GM12865 (cell line): Measurements from ENCODE around the gene RGP1.

Experiments
- DNase-seq: peaks from one replicate; pipeline ENCODE4 v3.0.0; 2010; ENCODE audit warnings: low read depth
- H3K4me3 ChIP-seq: 2 replicates; pipeline ENCODE4 v1.5.1; 2011; ENCODE audit warnings: mild to moderate bottlenecking, low read depth, low read length, control low read depth
- TF ChIP-seq, protein P1 (sequence below): IDR thresholded peaks from 2 replicates; pipeline ENCODE4 v1.5.1; 2011; ENCODE audit warnings: low read length, control low read depth, low read depth, inconsistent platforms; ENCODE audit not compliant: insufficient read depth; ENCODE audit errors: missing control alignments

RGP1 gene

DNA sequence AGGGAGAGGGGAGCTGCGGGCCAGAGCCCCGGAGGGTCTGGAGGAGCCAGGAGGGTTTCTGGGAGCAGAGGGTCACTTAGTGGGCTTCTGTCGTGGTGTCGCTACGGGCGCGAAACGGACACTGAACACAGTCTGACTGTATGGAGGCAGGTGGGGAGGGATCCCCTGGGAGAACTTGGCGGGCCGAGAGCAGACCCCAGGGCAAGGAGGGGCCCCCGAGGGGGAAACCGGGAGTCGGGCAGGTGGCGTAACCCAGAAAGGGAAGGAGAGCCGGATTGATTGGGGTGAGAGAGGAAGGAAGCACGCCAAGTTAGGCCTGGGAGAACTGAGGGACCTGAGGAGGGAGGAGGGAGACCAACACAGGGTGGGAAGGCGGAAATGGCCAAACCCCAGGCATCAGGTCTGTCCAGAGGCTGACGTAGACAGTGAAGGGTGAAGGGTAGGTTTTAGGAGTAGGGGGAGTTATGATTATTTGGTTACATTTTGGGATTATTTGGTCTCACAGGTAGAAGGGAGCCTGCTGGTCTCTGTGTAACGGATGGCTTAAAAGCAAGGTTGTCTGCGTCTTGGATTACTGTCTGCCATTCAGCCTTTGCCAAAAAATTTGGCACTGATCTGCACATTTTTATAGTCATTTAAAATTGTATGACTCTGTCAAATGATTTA, 8.3 kb downstream of the RGP1 start:
- TF ChIP-seq, protein P1, sequence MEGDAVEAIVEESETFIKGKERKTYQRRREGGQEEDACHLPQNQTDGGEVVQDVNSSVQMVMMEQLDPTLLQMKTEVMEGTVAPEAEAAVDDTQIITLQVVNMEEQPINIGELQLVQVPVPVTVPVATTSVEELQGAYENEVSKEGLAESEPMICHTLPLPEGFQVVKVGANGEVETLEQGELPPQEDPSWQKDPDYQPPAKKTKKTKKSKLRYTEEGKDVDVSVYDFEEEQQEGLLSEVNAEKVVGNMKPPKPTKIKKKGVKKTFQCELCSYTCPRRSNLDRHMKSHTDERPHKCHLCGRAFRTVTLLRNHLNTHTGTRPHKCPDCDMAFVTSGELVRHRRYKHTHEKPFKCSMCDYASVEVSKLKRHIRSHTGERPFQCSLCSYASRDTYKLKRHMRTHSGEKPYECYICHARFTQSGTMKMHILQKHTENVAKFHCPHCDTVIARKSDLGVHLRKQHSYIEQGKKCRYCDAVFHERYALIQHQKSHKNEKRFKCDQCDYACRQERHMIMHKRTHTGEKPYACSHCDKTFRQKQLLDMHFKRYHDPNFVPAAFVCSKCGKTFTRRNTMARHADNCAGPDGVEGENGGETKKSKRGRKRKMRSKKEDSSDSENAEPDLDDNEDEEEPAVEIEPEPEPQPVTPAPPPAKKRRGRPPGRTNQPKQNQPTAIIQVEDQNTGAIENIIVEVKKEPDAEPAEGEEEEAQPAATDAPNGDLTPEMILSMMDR: no peak
- H3K4me3 ChIP-seq: peak overlapping the region; percentile 57
- peak; percentile 76 for DNase-seq

GRCh38 chr9:35757892-35758275, 8.8 kb downstream of the RGP1 start:
- TF ChIP-seq, protein P1: no peak
- no peak for DNase-seq

DNA sequence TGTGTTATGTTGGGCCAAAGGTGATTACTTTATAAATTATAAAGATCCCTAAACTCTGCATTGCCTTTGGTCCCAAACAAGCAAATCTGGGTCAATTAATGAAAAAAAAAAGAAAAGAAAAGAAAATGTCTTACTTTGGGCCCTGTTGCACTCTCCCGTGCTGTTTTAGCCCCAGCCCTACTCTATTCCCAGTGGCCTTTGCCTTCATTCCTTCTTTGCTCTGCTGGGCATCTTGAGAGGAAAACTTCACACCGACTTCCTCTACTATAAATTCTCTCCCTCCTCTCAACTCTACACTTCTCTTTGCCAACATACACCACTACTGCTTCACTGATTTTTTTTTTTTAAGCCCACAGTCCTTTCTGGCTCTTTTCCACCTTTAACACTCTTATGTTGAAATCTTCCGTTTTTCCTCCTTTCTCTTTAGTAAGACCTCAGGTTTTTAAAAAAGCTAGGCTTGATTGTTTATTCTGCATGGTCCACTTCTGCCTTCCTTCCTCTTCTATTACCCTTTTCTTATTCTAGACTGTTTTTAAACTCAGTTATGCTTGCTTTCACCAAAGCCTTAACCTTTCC, 9.5 kb downstream of the RGP1 start:
- H3K4me3 ChIP-seq: peak overlapping the region; percentile 57
- TF ChIP-seq, protein P1: no peak
- DNase-seq: no peak

More at GRCh38 chr9:35757892-35758275, 8.8 kb downstream of the RGP1 start:
- peak overlapping the region; percentile 57 for H3K4me3 ChIP-seq

DNA sequence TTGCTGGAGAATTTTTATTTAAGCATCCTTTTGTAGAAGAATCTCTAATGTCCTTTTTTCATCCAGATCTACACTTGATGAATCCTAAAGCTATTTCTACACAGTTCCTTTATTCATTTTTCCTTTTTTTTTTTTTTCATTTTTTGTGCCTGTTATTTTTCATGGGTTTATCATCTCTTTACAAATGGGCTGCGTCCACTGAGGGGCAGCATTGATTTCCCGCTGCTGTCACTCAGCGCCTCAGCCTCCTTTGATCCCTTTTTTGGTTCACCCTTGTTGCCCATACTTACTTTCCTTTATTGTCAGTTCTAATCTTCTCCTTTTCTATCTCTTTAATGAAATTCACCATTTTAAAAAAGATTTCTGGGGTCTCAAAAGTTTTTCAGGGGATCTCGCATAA, 10.7 kb downstream of the RGP1 start:
- TF ChIP-seq, protein P1: no peak
- H3K4me3 ChIP-seq: no peak overlapping the region
- DNase-seq: no peak

- no peak for DNase-seq
- TF ChIP-seq, protein P1: no peak
- H3K4me3 ChIP-seq: no peak overlapping the region
These were observed 11.6 kb downstream of the RGP1 start for GRCh38 chr9:35760651-35761050.

DNA sequence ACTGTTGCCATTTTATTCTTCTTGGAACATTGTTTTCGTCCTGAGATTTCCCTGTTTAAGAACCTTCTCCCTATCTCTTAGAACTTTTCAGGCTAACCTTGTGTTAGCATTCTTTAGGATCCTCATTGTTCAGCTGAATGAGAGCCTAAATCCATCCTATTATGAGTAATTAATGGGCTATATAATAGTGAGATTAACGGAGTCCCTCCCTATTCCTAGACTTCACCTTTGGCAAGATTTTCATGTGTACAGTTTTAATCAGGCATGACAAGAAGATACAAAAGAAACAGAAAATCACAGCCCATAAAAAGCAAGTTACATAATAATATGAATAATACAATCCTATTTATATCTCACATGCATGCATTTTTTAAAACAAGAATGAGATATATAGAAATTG, 14.1 kb downstream of the RGP1 start:
- H3K4me3 ChIP-seq: no peak overlapping the region
- DNase-seq: no peak
- TF ChIP-seq, protein P1: no peak

GRCh38 chr9:35763803-35764202, 14.7 kb downstream of the RGP1 start:
- DNase-seq: no peak
- no peak overlapping the region for H3K4me3 ChIP-seq
- TF ChIP-seq, protein P1: no peak
